Measurements from ENCODE around the gene POC1A.

- TF ChIP-seq CTCF (IDR thresholded peaks at IDR 0.05; ENCODE audit: insufficient read depth, low read depth, low read length), result no peak
- no peak for TF ChIP-seq EZH2 (IDR thresholded peaks at IDR 0.05; ENCODE audit: insufficient read depth, low read length)
Observed at GRCh38 chr3:52069855-52070254, 84.4 kb downstream of the POC1A start.
